Measurements from ENCODE around the gene TRIM54.
"Not testable (repeated sequence)": the region's sequence is repeated elsewhere in the genome, so short reads cannot be mapped to it uniquely, and the experiment has no call there.

TRIM54 gene

DNA sequence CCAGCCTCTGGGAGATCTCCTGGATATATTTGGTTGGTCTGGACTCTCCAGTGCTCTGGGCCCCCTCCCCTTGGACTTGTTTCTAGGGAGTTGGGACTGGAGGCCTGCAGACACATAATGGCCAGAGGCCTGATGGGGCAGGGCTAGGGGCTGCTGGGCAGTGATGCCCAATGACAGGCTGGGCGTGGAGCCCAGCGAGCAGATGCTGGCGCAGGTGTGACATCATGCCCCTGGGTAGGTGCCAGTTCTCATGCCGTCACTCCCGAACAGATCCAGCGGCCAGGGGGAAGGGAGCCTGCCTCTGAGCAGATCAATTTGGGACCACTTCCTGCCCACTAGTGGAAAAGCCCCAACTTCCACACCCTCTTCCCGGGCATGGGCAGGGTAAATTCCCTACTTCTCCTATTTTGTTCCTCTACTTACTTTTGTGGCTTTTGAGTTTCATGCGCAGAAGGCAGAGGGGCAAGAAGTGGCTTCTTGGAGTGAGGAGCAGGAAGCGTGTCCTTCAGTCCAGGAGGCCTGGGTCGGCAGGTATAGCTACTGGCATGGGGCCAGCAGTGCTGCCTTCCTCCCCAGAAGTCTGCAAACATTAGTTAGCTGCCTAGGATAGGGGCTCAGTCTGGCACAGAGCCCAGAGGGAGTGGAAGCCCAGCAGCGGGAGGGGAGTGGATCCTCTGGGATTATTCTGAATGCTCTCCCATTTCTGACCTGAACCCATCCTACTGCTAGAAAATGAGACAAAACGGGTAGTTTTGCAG is 34.6 kb downstream of the TRIM54 start:
- no peak for DNase-seq

DNA sequence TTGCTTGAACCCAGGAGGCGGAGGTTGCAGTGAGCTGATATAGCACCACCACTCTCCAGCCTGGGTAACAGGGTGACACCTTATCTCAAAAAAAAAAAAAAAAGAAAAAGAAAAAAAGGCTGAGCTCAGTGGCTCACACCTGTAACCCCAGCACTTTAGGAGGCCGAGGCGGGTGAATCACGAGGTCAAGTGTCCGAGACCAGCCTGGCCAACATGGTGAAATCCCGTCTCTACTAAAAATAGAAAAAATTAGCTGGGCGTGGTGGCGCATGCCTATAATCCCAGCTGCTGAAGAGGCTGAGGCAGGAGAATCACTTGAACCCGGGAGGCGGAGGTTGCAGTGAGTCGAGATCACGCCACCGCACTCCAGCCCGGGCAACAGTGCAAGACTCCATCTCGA is 37.6 kb downstream of the TRIM54 start:
- DNase-seq = not testable (repeated sequence)

DNA sequence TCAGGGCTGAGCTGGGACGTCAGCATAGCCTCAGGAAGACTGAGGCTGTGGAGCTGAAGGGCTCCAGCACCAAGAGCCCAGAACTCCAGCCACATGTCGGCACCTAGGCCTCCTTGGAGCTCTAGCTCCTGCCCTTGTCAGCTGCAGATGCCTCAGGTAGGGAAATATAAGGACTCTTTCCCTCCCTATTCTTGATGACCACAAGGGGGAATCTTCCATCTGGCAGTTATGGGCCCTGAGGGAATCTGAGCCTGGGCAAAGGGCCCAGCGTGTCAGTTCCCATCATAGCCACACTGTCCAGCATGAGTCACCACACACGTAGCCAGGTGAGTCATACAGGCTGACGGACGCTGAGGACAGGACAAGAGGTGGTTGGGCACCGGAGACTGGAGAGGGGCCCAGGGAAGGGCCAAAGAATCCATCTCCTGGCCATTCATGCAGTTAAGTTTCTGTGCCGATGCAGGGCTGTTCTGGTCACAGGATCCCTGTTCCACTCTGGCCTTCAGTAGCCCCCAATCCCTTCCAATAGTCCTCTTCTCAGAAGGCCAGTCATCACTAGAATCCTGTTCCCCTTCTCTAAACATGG is 38.8 kb downstream of the TRIM54 start:
- no peak for DNase-seq

DNA sequence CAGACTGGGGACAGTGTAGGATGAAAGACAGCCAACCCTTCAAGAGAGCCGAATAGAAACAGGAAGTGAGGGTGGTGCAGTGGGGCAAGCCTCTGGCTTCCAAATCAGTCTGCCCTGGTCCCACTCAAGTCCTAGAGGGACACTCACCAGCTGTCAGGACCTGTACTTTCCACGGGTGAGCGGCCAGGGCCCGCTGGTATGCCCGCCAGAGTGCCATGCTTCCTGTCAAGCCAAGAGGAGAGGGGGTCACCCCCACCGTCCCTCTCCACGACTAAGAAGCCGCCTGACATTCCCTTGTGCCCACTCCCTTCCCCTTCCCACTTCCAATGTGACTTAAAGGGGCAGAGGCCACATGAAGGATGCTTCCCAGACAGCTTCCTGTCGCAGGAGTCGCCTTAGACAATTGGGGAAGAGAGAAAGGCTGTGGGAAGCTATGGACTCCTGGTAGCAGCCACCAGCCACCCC is 40.1 kb downstream of the TRIM54 start:
- DNase-seq = no peak

DNA sequence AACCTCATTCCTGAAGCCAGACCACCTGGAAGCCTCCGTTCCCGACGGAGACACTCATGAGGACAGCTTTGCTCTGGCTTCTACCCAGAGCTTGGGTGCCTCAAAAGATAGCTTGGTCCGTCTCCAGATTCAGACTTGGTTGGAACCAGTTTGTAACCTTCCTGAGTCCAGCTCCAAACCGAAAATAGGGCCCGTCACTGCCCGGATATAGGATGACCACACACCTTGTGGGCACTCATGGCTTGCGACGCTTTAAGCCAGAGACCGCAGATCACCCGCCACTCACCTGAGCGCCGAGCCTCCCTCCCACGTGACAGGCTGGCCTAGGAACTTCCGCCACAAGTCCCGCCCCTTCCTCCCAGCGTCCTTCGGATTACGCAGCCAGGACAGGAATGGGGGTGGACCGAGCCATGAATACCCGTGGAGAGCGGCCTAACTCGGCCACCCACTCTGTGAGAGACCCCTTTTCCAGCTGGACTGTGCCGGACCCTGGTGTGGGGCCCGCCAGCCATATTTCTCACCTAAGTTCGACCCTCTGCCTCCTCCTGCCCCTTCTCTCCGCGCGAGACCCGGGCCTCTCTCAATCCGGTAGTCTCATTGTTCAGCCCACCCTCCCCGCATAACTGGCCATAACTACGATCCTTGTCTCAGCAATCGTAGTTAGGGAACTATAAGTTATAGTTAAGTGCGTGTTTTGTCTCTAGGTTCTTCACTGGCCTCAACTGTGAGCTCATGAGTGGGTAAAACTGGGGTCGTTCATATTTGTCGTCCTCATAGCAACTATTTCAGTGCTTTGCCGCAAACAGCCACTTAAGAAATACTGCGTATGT is 40.8 kb downstream of the TRIM54 start, which contains the start of gene MPV17:
Gene MPV17, minus strand, starts transcription at position 332 of the 830 bp plus-strand sequence. CDS start 580 bp downstream, outside the sequence.
- peak; percentile 80 for DNase-seq

DNA sequence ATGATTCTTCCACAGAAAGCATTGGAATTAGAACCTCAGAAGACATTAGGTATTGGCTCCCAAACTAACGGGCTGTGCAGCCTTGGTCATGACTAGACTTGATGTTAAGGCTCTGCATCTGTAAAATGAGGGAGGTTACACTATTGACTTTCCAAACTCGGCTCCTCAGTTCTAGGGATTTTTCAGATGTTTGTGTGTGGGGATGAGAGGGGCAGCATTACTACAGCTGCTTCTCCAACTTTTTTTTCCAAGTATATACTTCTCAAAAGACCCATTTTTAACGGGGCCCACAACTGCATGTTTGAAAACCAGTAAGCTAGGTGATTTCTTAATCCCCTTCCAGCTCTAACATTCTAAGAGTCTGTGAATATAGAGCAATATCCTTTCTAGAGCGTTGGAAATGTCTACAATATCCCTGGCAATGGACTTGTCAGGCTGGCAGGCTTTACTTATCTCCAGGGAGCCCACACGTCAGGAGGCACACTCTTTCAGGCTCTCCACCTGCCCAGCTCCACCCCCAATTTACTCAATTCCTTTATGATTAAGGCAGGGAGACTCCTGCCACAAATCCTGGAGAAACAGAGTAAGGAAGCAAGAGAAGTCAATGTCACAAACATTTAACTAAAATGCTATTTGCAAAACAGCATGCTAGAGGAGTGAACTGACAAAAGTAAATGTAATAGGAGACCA is 41.5 kb downstream of the TRIM54 start:
- DNase-seq = no peak

DNA sequence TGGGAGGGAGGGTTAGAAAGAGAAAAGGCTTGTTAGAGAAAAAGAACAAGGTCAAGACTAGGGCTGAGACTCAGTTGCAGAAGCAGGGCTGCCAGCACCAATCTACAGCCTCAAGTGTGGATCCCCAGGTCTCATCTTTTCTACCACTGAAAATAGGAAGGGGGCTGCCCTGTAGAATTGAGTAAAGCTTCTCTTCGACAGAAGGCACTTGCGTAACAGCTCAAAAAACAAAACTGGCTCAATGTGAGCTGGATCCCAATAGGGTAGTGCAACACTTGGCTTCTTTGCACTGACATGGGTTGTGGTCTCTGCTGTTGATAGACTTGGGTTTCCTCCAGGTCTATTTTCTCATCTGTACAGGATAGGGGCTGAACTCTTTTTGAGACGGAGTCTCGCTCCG is 42.5 kb downstream of the TRIM54 start:
- DNase-seq = no peak

DNA sequence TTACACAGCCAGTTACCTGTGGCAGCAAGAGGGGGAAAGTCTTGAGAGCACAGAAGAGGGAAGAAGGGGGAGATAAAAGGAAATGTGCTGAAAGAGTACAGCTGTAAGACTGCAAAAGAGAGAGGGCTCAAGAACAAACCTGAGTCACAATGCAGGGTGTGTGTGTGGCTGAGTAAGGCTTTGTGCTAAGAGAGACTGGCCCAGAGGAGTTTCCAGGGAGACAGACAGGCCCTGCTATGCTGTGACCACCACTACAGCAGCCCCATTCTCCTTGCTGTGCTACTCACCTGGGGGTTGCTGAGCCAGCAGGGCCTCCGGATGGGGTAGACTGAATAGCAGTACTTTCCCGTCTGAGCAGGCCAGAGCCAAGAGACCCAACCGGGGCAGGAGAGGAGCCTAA is 53.1 kb downstream of the TRIM54 start:
- DNase-seq = no peak

DNA sequence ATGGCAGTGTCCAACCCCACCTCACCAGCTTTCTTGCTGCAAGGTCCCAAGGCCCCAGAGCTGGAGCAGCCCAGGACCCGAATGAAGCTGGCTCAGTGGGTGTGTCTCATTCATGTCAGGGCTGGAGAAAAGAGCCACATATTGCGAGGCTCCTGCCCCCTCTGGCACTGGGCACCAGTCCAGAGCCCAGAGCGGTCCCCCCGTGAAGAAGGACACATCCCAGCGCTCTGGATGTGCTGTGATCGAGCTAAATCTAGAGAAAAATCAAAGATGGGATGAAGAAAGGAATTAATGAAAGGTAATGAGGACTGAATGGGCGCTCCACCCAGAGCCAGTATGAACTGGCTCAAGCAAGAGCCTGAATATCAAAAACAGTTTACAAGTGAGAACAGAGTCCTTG is 53.9 kb downstream of the TRIM54 start:
- DNase-seq = no peak

DNA sequence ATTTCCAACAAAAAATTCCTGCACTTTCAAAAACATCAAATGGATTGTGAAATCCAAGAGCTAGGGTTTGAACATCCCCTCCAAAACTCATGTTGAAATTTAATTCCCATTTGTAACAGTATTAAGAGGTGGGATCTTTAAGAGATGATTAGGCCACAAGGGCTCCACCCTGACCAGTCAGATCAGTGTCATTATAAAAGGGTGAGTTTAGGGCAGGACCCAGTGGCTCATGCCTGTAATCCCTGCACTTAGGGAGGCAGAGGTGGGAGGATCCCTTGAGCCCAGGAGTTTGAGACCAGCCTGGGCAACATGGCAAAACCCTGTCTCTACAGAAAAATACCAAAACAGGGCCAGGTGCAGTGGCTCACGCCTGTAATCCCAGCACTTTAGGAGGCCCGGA is 65.4 kb downstream of the TRIM54 start:
- no peak for DNase-seq

DNA sequence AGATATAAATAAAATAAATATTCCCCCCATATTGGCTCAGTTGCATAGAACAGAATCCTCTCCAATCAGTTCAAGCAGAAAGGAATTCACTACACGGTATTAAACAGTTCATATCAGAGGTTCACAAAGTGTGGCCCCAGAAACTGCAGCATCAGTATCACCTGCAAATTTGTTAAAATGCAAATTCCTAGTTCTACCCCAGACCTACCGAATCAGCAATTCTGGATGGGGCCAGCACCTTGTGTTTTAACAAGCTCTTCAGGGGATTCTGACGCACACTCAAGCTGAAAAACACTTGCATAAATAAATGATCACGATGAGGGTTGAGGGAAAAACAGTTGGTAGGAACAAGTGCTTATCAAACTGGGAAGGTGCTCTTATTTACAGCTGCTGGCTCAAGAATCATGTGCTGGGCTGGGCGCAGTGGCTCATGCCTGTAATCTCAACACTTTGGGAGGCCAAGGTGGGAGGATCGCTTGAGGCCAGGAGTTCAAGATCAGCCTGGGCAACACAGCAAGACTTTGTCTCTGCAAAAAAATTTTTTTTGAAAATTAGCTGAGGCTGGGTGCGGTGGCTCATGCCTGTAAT is 68.0 kb downstream of the TRIM54 start:
- DNase-seq = no peak

DNA sequence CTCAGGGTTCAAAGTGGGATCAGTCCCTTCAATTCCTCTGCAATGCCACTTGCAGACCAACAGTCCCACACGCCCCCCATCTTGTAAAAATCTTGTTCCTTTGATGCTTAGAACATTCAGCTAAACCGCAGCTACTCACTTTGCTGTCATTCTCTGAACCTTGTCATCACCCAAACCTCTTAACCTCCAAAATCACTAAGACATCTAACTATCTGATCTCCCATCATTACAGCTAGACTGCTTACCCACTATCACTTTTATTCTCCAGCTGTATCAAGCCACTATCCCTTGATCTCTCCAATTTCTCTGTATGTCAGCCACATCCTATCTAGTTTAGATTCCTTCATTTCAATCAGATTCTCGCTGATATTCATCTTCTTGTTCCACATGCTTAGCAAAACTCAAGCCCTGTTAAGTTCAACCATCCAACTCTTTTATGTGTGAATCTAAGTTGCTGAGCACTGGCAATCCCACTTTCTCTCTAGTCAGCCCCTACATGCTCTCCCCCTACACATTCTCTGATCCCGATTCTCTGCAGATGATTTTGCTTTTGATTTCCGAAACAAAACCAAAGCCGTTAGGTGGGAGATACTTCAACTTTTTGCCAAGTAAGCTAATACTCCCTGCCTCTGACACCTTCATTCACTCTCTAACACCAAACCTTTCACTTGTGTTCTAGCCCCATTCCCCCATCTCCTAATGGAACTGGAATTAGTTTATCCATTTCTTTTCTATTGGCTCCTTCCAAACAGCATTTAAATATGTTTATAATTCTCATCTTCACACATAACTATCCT is 69.8 kb downstream of the TRIM54 start:
- DNase-seq = no peak

DNA sequence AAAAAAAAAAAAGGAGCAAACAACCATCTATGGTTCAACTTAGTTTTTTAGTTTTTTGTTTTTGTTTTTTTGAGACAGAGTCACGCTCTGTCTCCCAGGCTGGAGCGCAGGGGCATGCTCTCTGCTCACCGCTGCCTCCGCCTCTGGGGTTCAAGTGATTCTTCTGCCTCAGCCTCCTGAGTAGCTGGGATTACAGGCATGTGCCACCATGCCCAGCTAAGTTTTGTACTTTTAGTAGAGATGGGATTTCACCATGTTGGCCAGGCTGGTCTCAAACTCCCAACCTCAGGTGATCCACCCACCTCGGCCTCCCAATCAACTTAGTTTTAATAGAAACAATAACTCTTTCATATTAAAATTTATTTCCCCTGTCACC is 71.1 kb downstream of the TRIM54 start:
- not testable (repeated sequence) for DNase-seq

DNA sequence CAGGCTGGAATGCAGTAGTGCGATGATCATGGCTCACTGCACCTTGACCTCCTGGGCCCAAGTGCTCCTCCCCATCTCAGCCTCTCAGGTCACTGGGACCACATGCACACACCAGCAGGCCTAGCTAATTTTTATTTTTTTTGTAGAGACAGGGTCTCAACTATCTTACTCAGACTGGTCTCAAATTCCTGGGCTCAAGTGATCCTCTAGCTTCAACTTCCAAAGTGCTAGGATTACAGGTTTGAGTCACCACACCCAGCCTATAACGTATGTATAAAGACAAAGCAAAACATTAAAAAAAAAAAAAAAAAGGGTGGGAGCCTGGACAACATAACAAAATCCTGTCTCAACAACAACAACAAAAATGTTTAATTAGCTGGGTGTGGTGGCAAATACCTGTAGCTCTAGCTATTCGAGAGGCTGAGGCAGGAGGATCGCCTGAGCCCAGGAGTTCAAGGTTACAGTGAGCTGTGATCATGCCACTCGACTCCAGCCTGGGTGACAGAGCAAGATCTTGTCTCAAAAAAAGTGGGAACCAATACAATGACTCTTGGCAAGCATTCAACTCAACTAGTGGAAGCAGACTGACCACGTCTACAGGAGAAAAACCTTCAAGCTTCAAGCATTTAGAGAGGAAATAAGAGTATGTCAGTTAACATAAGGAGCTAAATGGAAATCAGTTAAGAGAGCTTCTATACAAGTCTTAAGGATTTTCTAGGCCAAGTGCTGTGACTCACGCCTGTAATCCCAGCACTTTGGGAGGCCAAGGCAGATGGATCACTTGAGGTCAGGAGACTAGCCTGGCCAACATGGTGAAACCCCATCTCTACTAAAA is 71.8 kb downstream of the TRIM54 start:
- no peak for DNase-seq

DNA sequence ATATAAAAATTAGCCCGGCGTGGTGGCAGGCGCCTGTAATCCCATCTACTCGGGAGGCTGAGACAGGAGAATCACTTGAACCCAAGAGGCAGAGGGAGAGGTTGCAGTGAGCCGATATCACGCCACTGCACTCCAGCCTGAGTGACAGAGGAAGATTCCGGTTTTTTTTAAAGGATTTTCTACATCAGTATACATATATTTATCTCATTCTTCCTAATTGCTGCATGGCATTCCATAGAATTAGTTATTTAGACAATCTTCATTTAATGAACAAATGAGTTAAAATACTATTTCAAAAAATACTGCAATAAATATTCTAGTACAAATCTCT is 72.3 kb downstream of the TRIM54 start:
- DNase-seq = no peak

DNA sequence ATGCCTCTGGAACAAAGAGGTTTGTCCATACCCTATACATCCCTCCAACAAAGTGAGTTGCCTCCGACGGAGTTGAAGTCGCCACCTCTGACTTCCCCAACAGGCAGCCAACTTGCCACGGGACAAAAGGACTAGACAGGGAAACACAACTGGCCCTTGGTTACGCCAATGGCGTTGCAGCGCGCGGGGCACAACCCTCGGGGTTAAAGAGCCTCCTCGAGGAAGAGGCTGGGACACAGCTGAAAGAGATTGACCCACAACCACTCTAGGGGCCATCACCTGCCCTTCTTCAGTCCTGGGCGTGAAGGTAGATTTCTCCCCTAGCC is 73.8 kb downstream of the TRIM54 start:
- no peak for DNase-seq

DNA sequence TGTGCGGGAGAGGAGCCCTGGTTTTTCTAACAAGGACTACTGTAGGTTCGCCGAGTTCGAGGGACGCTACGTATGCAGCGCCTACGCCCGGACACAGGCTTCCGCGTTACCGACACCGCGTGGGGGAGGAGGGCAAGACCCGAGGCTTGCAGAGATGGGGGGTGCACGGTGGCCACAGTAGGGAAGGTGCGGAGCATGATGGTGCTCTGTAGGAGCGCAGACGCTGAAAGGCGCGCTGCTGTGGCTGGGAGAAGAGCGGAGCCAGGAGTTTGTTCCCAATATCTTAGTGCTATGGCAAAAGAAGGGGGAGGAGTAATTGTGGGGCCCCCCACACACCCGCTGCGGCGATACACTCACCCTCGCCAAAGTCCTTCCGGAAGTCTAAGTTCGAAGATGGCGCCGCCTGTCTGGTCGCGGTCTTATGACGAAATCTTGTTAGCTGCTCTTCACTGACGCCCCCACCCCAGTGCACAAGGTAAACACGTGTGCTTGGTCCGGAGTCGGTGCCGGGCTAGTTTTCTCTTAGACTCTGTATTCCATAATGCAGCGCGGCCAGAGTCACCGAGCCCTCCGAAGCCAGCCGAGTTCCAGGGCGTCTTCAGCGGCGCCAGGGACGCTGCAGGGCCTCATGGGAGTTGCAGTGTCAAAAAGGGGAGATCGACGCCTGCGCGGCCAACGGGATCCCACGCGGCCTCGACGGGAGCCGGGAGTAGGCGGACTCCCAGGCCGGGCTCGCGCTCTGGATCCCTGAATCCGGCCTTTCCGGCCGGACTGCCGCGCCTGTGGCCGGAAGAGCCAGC is 74.4 kb downstream of the TRIM54 start, which contains the start of gene GTF3C2:
Gene GTF3C2, minus strand, starts transcription at position 383 of the 800 bp plus-strand sequence. CDS start 13,210 bp downstream, outside the sequence.
- DNase-seq = peak; percentile 92

All from activated T-cell treated with anti-CD3 and anti-CD28 coated beads for 4 hours (primary cell).